ENCODE data around the gene KRTAP12-3. TPM values are rescaled to one million over a fixed set of nuclear protein-coding genes. Genes with fewer than 3 reads are reported as not detected.
"Not testable (repeated sequence)": the region's sequence is repeated elsewhere in the genome, so short reads cannot be mapped to it uniquely, and the experiment has no call there.

KRTAP12-3 gene
- total and polyA plus RNA-seq, 10 of the 15 experiments (the other 5 are each of a cell fraction or from before 2014, with no cell fraction given) = not detected

DNA sequence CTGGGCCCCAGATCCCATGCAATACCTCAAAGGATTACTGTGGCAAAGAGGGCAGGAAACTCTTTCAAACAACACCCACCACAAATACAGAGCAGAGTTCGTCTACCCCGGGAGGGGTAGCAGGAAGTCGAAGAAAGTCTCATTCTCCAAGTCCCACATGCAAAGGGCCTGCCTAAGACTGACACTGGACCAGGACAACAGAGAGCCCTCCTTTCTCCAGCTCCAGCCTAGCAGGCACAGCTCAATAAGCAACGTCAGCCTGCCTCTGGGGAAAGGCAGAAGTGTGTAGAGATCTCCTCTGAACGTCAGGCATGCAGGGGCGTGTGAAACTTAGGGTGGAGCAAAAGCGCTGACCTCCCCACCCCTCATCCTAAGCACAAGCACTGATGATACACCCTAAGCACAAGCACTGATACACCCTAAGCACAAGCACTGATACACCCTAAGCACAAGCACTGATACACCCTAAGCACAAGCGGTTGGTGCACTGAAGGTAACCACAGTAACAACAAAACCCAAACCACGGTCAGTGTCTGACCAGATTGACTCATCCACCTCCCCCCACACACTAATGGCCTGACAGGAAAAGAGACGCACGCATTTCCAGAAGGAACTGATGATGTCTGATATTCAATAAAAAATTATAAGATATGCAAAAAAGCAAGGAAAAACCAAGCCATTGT, 1.3 kb downstream of the KRTAP12-3 start:
- ChIA-PET POLR2A (no interaction called here), RAD21 (ENCODE audit: unreplicated experiment) (no interaction called here), SMC1A (ENCODE audit: uncharacterized antibody, unreplicated experiment) (interaction anchor here (0.8 kb wide), 1 partner anchor 7 kb away, joined by 3 read pairs; no protein-coding TSS in a partner anchor), CTCF (no interaction called here)
- H3K4me2 ChIP-seq (ENCODE audit: control insufficient read depth, insufficient read depth) = no peak overlapping the region
- H3K27ac ChIP-seq (ENCODE audit: control insufficient read depth, insufficient read depth) = no peak overlapping the region
- in situ Hi-C loops (cut with MboI) = no loop called here
- H3K4me3 ChIP-seq = no peak overlapping the region
- BruUV-seq (replicated peaks) = no TSS peak
- no peaks in the 10 kb centered on the region for H4K20me1 ChIP-seq (ENCODE audit: control insufficient read depth, insufficient read depth)
- no peak for FAIRE-seq
- no peaks in the 10 kb centered on the region for H3K27me3 ChIP-seq (replicated peaks in 1 of 2; ENCODE audit: control insufficient read depth in 2 of 2, insufficient read depth in 2 of 2, low read length in 1 of 2)
- no peaks in the 10 kb centered on the region for H3K4me1 ChIP-seq (ENCODE audit: control insufficient read depth, insufficient read depth, low read length)
- H3K36me3 ChIP-seq (ENCODE audit: control insufficient read depth in 2 of 2, insufficient read depth in 2 of 2, low read length in 1 of 2) = no peaks in the 10 kb centered on the region
- intact Hi-C loops (cut with micrococcal nuclease; ENCODE audit: unreplicated experiment) = no loop called here
- no peak overlapping the region for H2AFZ ChIP-seq (ENCODE audit: control insufficient read depth, low read depth, low read length)
- no peak for ATAC-seq
- H3K9ac ChIP-seq (ENCODE audit: control insufficient read depth, insufficient read depth, low read length) = no peak overlapping the region
- no peak for DNase-seq (ENCODE audit: low read depth, low spot score)
- H3K9me3 ChIP-seq (replicated peaks; ENCODE audit: control insufficient read depth, insufficient read depth, low read length) = peaks cover 2% of the 10 kb centered on the region; the same call in 1 of the 3 replicates
- 13% methylated on average over 11 of the region's 11 CpGs for WGBS (ENCODE audit: insufficient coverage, insufficient replicate concordance, low lambda C conversion rate, missing lambda C conversion rate)
- no peak for TF ChIP-seq TCF7 (IDR thresholded peaks at IDR 0.05; ENCODE audit: borderline replicate concordance)
- H3K79me2 ChIP-seq (ENCODE audit: control insufficient read depth, insufficient read depth, low read length) = no peaks in the 10 kb centered on the region

DNA sequence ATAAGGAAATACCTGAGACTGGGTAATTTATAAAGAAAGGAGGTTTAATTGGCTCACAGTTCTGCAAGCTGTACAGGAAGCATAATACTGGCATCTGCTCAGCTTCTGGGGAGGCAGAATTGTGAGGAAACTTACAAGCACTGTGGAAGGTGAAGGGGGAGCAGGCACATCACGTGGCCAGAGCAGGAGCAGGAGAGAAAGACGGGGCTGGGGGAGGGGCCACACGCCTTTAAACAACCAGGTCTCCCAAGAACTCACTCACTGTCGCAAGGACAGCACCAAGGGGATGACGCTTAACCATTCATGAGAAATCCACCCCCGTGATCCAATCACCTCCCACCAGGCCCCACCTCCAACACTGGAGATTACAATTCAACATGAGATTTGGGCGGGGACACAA, 3.8 kb downstream of the KRTAP12-3 start:
- H3K4me1 ChIP-seq (ENCODE audit: control insufficient read depth, insufficient read depth, low read length); H3K36me3 ChIP-seq (ENCODE audit: control insufficient read depth in 2 of 2, insufficient read depth in 2 of 2, low read length in 1 of 2); DNase-seq (ENCODE audit: low read depth, low spot score); H3K27me3 ChIP-seq (replicated peaks in 1 of 2; ENCODE audit: control insufficient read depth in 2 of 2, insufficient read depth in 2 of 2, low read length in 1 of 2); in situ Hi-C loops (cut with MboI); RAD21 ChIA-PET (ENCODE audit: unreplicated experiment); H3K9ac ChIP-seq (ENCODE audit: control insufficient read depth, insufficient read depth, low read length); ATAC-seq; BruUV-seq (replicated peaks); intact Hi-C loops (cut with micrococcal nuclease; ENCODE audit: unreplicated experiment); H3K9me3 ChIP-seq (replicated peaks; ENCODE audit: control insufficient read depth, insufficient read depth, low read length); H3K27ac ChIP-seq (ENCODE audit: control insufficient read depth, insufficient read depth); H4K20me1 ChIP-seq (ENCODE audit: control insufficient read depth, insufficient read depth); H2AFZ ChIP-seq (ENCODE audit: control insufficient read depth, low read depth, low read length); H3K4me3 ChIP-seq; POLR2A ChIA-PET; H3K4me2 ChIP-seq (ENCODE audit: control insufficient read depth, insufficient read depth); CTCF ChIA-PET; FAIRE-seq; H3K79me2 ChIP-seq (ENCODE audit: control insufficient read depth, insufficient read depth, low read length); SMC1A ChIA-PET (ENCODE audit: uncharacterized antibody, unreplicated experiment): not testable (repeated sequence)
- WGBS (ENCODE audit: insufficient coverage, insufficient replicate concordance, low lambda C conversion rate, missing lambda C conversion rate) = 40% methylated on average over 7 of the region's 7 CpGs
